Astrocyte of the spinal cord (primary cell): Measurements from ENCODE around the gene ARID3C.

ENCODE experiments used
- DNase-seq: peaks from one replicate; pipeline ENCODE4 v3.0.0; 2011; ENCODE audit warnings: low read depth, low spot score
- H3K4me3 ChIP-seq: 2 replicates; pipeline ENCODE4 v1.5.1; 2011; ENCODE audit warnings: low read depth, mild to moderate bottlenecking, low read length, moderate library complexity
- in situ Hi-C: cut with HindIII; loops from 2 replicates; pipeline ENCODE4 v1.10.0; 2017; ENCODE audit warnings: low sequenced_read_pairs
- TF ChIP-seq, protein P1 (sequence below): IDR thresholded peaks from 2 replicates; pipeline ENCODE4 v1.5.1; 2012; ENCODE audit warnings: low read depth, mild to moderate bottlenecking, low read length, inconsistent platforms

Gene ARID3C

DNA sequence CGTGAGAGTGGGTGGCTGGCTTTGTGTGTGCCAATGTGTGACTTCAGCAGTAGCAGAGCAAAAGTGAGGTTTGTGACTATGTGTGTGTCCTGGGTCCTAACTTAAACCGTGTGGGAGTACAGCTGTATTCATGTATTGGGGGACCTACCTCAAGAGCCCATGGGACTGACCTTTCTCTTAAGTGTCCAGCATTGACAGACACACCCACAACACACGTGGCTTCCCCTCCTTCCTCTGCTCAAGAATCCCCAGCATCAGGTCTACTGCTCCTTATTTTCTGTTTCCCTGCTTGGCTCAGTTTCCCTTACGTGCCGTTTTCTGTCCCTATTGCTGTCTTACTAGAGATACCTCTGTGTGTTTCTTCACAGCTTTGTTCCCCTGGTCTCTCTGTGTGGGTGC lies 23.7 kb upstream of the ARID3C start:
- TF ChIP-seq, protein P1, sequence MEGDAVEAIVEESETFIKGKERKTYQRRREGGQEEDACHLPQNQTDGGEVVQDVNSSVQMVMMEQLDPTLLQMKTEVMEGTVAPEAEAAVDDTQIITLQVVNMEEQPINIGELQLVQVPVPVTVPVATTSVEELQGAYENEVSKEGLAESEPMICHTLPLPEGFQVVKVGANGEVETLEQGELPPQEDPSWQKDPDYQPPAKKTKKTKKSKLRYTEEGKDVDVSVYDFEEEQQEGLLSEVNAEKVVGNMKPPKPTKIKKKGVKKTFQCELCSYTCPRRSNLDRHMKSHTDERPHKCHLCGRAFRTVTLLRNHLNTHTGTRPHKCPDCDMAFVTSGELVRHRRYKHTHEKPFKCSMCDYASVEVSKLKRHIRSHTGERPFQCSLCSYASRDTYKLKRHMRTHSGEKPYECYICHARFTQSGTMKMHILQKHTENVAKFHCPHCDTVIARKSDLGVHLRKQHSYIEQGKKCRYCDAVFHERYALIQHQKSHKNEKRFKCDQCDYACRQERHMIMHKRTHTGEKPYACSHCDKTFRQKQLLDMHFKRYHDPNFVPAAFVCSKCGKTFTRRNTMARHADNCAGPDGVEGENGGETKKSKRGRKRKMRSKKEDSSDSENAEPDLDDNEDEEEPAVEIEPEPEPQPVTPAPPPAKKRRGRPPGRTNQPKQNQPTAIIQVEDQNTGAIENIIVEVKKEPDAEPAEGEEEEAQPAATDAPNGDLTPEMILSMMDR, result no peak
- DNase-seq, result no peak
- peak overlapping the region; percentile 35 for H3K4me3 ChIP-seq
- in situ Hi-C loops, result no loop called here

DNA sequence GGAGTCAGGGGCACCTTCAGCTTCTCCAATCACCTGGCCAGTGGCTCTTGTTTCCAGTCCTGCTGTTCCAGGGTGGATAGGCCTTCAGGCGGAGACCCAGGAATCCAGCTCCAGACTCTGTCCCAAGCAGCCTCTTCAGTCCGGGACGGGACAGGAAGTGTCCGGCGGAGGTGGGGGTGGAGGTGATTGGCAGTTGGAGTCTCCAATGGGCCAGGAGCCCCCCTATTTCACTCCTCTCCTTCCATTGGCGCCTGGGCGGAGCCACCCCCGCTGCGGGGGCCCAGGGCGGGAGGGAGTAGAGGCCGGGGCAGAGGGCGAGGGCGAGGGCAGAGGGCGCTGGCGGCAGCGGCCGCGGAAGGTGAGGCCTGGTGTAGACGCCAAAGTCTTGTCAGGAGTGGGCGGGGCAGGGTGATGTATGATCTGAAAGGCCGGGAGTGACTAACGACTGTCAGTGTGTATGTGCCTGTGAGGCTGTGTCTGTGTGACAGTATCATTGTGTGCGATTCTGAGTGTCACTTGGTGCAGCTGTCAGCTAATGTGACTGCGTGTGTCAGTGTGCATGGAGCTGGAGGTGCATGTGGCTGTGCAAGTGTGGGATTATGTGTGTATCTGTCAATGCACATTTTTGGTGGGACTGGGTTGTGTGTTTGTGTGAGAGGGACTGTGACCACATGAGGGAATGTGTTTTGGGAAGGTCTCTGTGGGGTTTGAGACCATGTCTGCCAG lies 23.2 kb upstream of the ARID3C start, which contains the start of gene IL11RA:
IL11RA (plus strand) TSS at position 310 of the 726 bp plus-strand sequence. CDS start 3,033 bp downstream, outside the sequence.
- TF ChIP-seq, protein P1, result no peak
- peak; percentile 80 for DNase-seq
- in situ Hi-C loops, result no loop called here
- H3K4me3 ChIP-seq, result peak within 1 kb of the TSS; percentile 35

DNA sequence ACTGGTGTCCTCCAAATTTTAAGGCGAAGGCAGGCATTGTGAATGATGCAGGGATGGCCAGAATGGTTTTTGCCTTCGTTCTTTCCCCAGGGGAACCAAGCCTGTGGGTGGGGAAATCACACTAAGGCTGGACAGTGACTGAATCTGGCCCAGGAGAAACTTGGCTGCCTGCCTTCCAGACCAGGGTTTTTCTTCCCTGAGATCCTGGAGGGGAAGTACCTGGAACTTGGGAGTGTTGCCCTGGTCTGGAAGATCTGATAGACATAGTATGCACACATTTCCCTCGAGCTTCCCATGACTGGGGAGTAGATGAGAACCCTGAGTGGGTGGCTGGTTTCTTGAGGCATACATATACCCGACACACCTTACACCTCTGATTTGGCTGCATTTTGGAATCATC lies 22.5 kb upstream of the ARID3C start:
- DNase-seq, result peak; percentile 18
- H3K4me3 ChIP-seq, result peak overlapping the region; percentile 35
- in situ Hi-C loops, result no loop called here
- TF ChIP-seq, protein P1, result no peak

DNA sequence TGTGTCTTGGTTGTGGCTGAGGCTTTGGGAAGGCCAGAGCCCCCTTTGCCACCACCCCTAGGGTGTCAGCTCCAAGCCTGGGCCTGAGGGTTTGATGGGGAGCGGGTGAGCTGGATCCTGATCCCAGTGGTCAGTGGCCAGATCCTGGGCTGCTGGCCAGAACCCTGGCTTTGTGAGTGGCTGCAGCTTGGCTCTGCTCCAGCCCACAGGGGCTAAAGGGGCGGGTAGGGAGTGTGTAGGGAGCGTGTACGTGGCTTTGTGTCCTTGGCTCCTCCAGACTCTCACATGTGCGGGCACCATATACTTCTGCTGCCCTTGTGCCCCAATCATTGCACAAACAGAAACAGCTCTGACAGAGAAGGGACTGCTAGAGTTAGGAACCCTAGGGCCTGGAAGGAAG lies 21.9 kb upstream of the ARID3C start:
- TF ChIP-seq, protein P1, result no peak
- in situ Hi-C loops, result no loop called here
- H3K4me3 ChIP-seq, result no peak overlapping the region
- peak; percentile 52 for DNase-seq

DNA sequence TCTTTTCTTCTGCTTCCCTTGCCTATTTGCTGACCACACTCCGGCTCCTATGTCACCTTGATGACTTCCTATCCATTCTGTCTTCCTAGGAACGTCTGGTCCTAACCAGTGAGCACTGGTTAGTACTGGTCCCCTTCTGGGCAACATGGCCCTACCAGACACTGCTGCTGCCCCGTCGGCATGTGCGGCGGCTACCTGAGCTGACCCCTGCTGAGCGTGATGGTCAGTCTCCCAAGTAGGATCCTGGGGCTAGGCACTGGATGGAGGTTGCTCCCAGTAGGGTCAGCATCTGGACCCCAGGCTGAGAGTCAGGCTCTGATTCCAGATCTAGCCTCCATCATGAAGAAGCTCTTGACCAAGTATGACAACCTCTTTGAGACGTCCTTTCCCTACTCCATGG lies 19.8 kb upstream of the ARID3C start:
- H3K4me3 ChIP-seq, result no peak overlapping the region
- in situ Hi-C loops, result no loop called here
- TF ChIP-seq, protein P1, result no peak
- DNase-seq, result no peak

DNA sequence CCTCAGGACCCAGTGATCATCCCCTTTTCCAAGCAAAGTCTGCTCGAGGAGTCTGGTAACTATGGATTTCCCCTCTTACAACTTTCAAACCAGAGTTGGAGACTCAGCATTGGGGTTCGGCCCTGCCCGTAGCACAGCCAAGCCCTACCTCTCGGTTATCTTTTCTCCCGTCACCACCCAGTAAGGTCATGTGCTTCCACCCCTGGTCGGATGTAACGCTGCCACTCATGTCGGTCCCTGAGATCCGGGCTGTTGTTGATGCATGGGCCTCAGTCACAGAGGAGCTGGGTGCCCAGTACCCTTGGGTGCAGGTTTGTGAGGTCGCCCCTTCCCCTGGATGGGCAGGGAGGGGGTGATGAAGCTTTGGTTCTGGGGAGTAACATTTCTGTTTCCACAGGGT lies 18.8 kb upstream of the ARID3C start:
- no peak for DNase-seq
- TF ChIP-seq, protein P1, result no peak
- in situ Hi-C loops, result no loop called here
- H3K4me3 ChIP-seq, result peak overlapping the region; percentile 83
